IPS DF 19.7 (cell line): Measurements from ENCODE around the gene ENTR1.

Experiments
- DNase-seq: peaks from one replicate; pipeline ENCODE4 v3.0.0-alpha.2; 2013; ENCODE audit warnings: low read depth, low spot score

The ENTR1 gene

GRCh38 chr9:136410500-136411287 is at the start of gene ENTR1, which contains the start of gene PMPCA:
Gene ENTR1 (minus strand): TSS chr9:136410614. CDS start chr9:136410397, 217 bp downstream.
Gene PMPCA (plus strand): TSS chr9:136410658. CDS start chr9:136410669, 11 bp downstream.
- peak; percentile 48 for DNase-seq

GRCh38 chr9:136459425-136459824 is 49.0 kb upstream of the ENTR1 start:
- DNase-seq = no peak

GRCh38 chr9:136457326-136457725 is 46.9 kb upstream of the ENTR1 start:
- no peak for DNase-seq

- DNase-seq = no peak
Observed at GRCh38 chr9:136456258-136456657, 45.8 kb upstream of the ENTR1 start.

GRCh38 chr9:136455043-136456002 is 44.9 kb upstream of the ENTR1 start:
- DNase-seq = no peak

- no peak for DNase-seq
Observed at GRCh38 chr9:136454026-136454796, 43.8 kb upstream of the ENTR1 start.

GRCh38 chr9:136453326-136453725 is 42.9 kb upstream of the ENTR1 start:
- DNase-seq = no peak

- no peak for DNase-seq
Observed at GRCh38 chr9:136451221-136451877, 40.9 kb upstream of the ENTR1 start.

GRCh38 chr9:136448655-136449054 is 38.2 kb upstream of the ENTR1 start:
- no peak for DNase-seq

GRCh38 chr9:136447173-136447778 is 36.9 kb upstream of the ENTR1 start:
- no peak for DNase-seq

- DNase-seq = no peak
Observed at GRCh38 chr9:136445799-136446198, 35.4 kb upstream of the ENTR1 start.

- no peak for DNase-seq
Observed at GRCh38 chr9:136444102-136444501, 33.7 kb upstream of the ENTR1 start.

GRCh38 chr9:136443687-136444086 is 33.3 kb upstream of the ENTR1 start:
- DNase-seq = no peak

GRCh38 chr9:136443087-136443486 is 32.7 kb upstream of the ENTR1 start:
- no peak for DNase-seq

- DNase-seq = no peak
Observed at GRCh38 chr9:136442265-136442664, 31.9 kb upstream of the ENTR1 start.

GRCh38 chr9:136441681-136442245 is 31.3 kb upstream of the ENTR1 start:
- no peak for DNase-seq

- no peak for DNase-seq
Observed at GRCh38 chr9:136441191-136441680, 30.8 kb upstream of the ENTR1 start.

- peak; percentile 5 for DNase-seq
Observed at GRCh38 chr9:136439481-136440408, 29.3 kb upstream of the ENTR1 start, which contains the start of gene INPP5E. Gene INPP5E (minus strand): TSS chr9:136439845. CDS start chr9:136439419, 426 bp downstream.
